GM21526 (cell line): ENCODE results near the gene IL9.

Source experiments
- ATAC-seq: cut with Tn5 transposase; IDR thresholded peaks from one replicate; pipeline ENCODE4 v1.9.1; 2021; ENCODE audit warnings: moderate library complexity; ENCODE audit not compliant: unreplicated experiment, low FRiP score

Gene IL9

GRCh38 chr5:135895474-135896006, at the start of gene IL9:
IL9 (minus strand) TSS chr5:135895841; CDS start chr5:135895816, 25 bp downstream.
- no peak for ATAC-seq

GRCh38 chr5:135944967-135945560, 49.4 kb upstream of the IL9 start:
- ATAC-seq: no peak

GRCh38 chr5:135944564-135944963, 48.9 kb upstream of the IL9 start:
- ATAC-seq: no peak

GRCh38 chr5:135942202-135942771, 46.6 kb upstream of the IL9 start:
- ATAC-seq: no peak

- no peak for ATAC-seq
These were observed 46.1 kb upstream of the IL9 start for GRCh38 chr5:135941711-135942110.

GRCh38 chr5:135937245-135937911, 41.7 kb upstream of the IL9 start:
- no peak for ATAC-seq

- ATAC-seq: no peak
These were observed 39.3 kb upstream of the IL9 start for GRCh38 chr5:135934939-135935338.

- no peak for ATAC-seq
These were observed 35.3 kb upstream of the IL9 start for GRCh38 chr5:135930949-135931295.

GRCh38 chr5:135930029-135930948, 34.6 kb upstream of the IL9 start:
- no peak for ATAC-seq

GRCh38 chr5:135921388-135921787, 25.7 kb upstream of the IL9 start:
- ATAC-seq: no peak

GRCh38 chr5:135920199-135920598, 24.6 kb upstream of the IL9 start:
- ATAC-seq: no peak

- ATAC-seq: no peak
These were observed 21.1 kb upstream of the IL9 start for GRCh38 chr5:135916638-135917263.

GRCh38 chr5:135915466-135916001, 19.9 kb upstream of the IL9 start:
- no peak for ATAC-seq

- ATAC-seq: no peak
These were observed 18.3 kb upstream of the IL9 start for GRCh38 chr5:135913713-135914626.

- ATAC-seq: no peak
These were observed 9.5 kb upstream of the IL9 start for GRCh38 chr5:135905144-135905543.

GRCh38 chr5:135901633-135902032, 6.0 kb upstream of the IL9 start:
- ATAC-seq: no peak

GRCh38 chr5:135900276-135900675, 4.6 kb upstream of the IL9 start:
- ATAC-seq: no peak

GRCh38 chr5:135898651-135899050, 3.0 kb upstream of the IL9 start:
- no peak for ATAC-seq

- no peak for ATAC-seq
These were observed 852 bp downstream of the IL9 start for GRCh38 chr5:135894789-135895188.
